Measurements from ENCODE around the gene SHOC2. TPM values are rescaled to one million over a fixed set of nuclear protein-coding genes. Genes with fewer than 3 reads are reported as not detected.

SHOC2 gene
- total and polyA plus RNA-seq, 2 of the 4 experiments (the other 2 are of a cell fraction), result 13.4 to 47.5 TPM

- Histone ChIP-seq H3K9me1 (ENCODE audit: insufficient read depth, low read length) (peaks cover 5% of the 10 kb centered on the region), H2BK5ac (ENCODE audit: low read depth, low read length, poor library complexity, severe bottlenecking) (no peak overlapping the region), H2AK9ac (replicated peaks; ENCODE audit: low read depth, low read length, poor library complexity) (no peak overlapping the region), H2BK120ac (ENCODE audit: low read depth, low read length) (no peak overlapping the region), H3K79me1 (ENCODE audit: low read depth in 1 of 2, low read length in 2 of 2) (peaks cover 0 to 10% of the 10 kb centered on the region in 2 experiments; a peak in 2 of 4 replicates), H3K4ac (ENCODE audit: low read depth, low read length) (no peak overlapping the region), H3K4me1 (ENCODE audit: control insufficient read depth, insufficient read depth, low read length) (peaks cover 6% of the 10 kb centered on the region), H2AK5ac (ENCODE audit: low read depth, low read length) (no peak overlapping the region), H4K8ac (ENCODE audit: low read depth in 2 of 2, low read length in 2 of 2) (no peak overlapping the region), H3K9me3 (ENCODE audit: control insufficient read depth, insufficient read depth, low read length) (no peaks in the 10 kb centered on the region), H3K56ac (ENCODE audit: extremely low read depth, insufficient read depth, low read length) (no peak overlapping the region), H3K4me2 (ENCODE audit: low read depth, low read length) (no peak overlapping the region), H4K20me1 (ENCODE audit: insufficient read depth, low read length) (no peaks in the 10 kb centered on the region; the same call in 1 of the 2 replicates), H4K5ac (ENCODE audit: low read depth, low read length) (no peak overlapping the region), H3K18ac (ENCODE audit: low read depth, low read length) (no peak overlapping the region), H2BK20ac (ENCODE audit: low read depth, low read length) (no peak overlapping the region), H3K27ac (ENCODE audit: insufficient read depth, low read length) (no peak overlapping the region), H3K36me3 (ENCODE audit: control insufficient read depth, insufficient read depth, low read length) (peaks cover 4% of the 10 kb centered on the region), H3K27me3 (ENCODE audit: control insufficient read depth, insufficient read depth, low read length) (no peaks in the 10 kb centered on the region), H3K14ac (replicated peaks; ENCODE audit: low read depth, low read length) (no peak overlapping the region), H3K4me3 (ENCODE audit: insufficient read depth, low read depth, low read length) (no peak overlapping the region), H3K9ac (ENCODE audit: low read depth, low read length) (no peak overlapping the region), H2BK15ac (ENCODE audit: low read depth, low read length) (no peak overlapping the region), H3K23ac (ENCODE audit: low read depth, low read length) (no peak overlapping the region), H4K91ac (ENCODE audit: insufficient read depth, low read depth, low read length) (no peak overlapping the region), H2AFZ (replicated peaks; ENCODE audit: low read length, poor library complexity) (no peak overlapping the region)
- no TSS peak for BruUV-seq (replicated peaks)
- POLR2A ChIA-PET (ENCODE audit: unreplicated experiment), result no interaction called here
- in situ Hi-C loops (cut with MboI; ENCODE audit: low sequenced_read_pairs) (no loop called here), intact Hi-C loops (cut with micrococcal nuclease) (loop anchor here (2.0 kb wide), 1 partner anchor 17 kb away; no protein-coding TSS in a partner anchor), dilution Hi-C loops (cut with HindIII; ENCODE audit: low sequenced_read_pairs, unreplicated experiment) (no loop called here)
- CTCF ChIA-PET, result no interaction called here
- no CpG with 5 or more reads among the region's 2 CpGs for WGBS, 2 experiments (ENCODE audit: extremely low coverage in 2 of 2, insufficient read length in 1 of 2)
- TF ChIP-seq CTCF (conservative IDR thresholded peaks at IDR 0.05; ENCODE audit: low read depth, low read length), result no peak
- TF ChIP-seq SMC3 (IDR thresholded peaks at IDR 0.05; ENCODE audit: low read depth, low read length), result no peak
- TF ChIP-seq CHD1 (IDR thresholded peaks at IDR 0.05; ENCODE audit: low read depth, low read length), result no peak
- no peak for TF ChIP-seq MAZ (IDR thresholded peaks at IDR 0.05; ENCODE audit: borderline replicate concordance, low read depth, low read length)
- no peak for TF ChIP-seq USF2 (IDR thresholded peaks at IDR 0.05; ENCODE audit: low read depth, low read length)
- TF ChIP-seq RFX5 (IDR thresholded peaks at IDR 0.05; ENCODE audit: low read depth, low read length), result no peak
- TF ChIP-seq POLR2A (IDR thresholded peaks at IDR 0.05; ENCODE audit: low read depth, low read length), result no peak
- no peak for TF ChIP-seq ELK1 (IDR thresholded peaks at IDR 0.05; ENCODE audit: borderline replicate concordance, low read depth, low read length)
- no peak for TF ChIP-seq CEBPB (IDR thresholded peaks at IDR 0.05; ENCODE audit: low read depth, low read length)
- no peak for TF ChIP-seq BHLHE40 (IDR thresholded peaks at IDR 0.05; ENCODE audit: low read depth, low read length)
- no peak for TF ChIP-seq RAD21 (IDR thresholded peaks at IDR 0.05; ENCODE audit: low read length)
- TF ChIP-seq MAFK (IDR thresholded peaks at IDR 0.05; ENCODE audit: low read depth, low read length), result no peak
- TF ChIP-seq MXI1 (IDR thresholded peaks at IDR 0.05; ENCODE audit: borderline replicate concordance, low read depth, low read length), result no peak
- TF ChIP-seq RCOR1 (IDR thresholded peaks at IDR 0.05; ENCODE audit: insufficient replicate concordance, low read length), result no peak
- no peak for TF ChIP-seq NFE2L2 (IDR thresholded peaks at IDR 0.05; ENCODE audit: low read depth, low read length)
- no peak for TF ChIP-seq FOS (IDR thresholded peaks at IDR 0.05; ENCODE audit: low read depth, low read length)
- DNase-seq (no peak), ATAC-seq (ENCODE audit: low read depth) (no peak)
Observed at GRCh38 chr10:110876000-110876399, 43.4 kb upstream of the SHOC2 start.

Data from IMR-90 (cell line).